NCI-H2227 (cell line): ENCODE data around the gene TMEM236.
"Not testable (repeated sequence)": the region's sequence is repeated elsewhere in the genome, so short reads cannot be mapped to it uniquely, and the experiment has no call there.

Experiments
- DNase-seq: peaks from one replicate; lab custom pipeline; 2025; ENCODE audit not compliant: unreplicated experiment; lab: John Stamatoyannopoulos, UW

TMEM236 gene, protein sequence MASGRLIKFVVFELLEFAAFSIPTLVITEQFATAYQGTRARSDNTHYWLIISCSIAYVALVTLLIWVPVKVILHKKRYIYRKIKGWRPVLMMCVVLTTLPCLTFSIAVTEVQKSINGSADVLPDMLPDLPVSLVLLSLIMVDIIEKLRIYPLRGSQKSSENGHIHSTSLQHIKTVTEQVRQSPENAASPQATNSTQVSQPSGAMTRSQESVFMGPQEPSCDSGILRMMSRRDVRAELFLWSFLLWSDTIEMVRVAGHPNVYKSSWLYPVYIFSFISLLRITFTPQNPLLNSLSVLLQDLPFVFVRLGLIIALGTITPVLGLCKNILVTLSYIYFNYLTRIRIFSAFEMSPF

GRCh38 chr10:17751781-17752445 is at the start of gene TMEM236:
TSS of gene TMEM236 (plus strand) at chr10:17752201. CDS start at chr10:17752296, 95 bp downstream.
- DNase-seq = no peak

DNA sequence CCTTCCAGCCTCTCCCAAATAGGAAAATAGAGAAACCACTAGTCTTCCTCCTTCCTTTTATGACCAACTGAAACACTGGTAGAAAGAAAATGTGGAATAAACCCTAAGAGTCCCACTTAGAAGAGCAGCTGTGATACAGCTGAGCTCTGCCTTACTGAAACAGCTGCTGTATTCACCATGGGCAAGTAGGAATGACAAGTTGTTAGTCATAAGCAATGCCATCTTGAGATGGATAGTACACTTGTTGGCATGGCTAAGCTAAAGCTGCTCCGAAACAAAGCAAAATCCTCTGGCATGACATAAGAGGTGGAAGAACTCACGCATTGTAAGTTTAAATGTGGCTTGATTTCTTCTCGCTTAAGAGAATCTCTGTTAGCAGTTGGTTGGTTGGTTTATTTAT is 48.3 kb upstream of the TMEM236 start:
- DNase-seq = no peak

DNA sequence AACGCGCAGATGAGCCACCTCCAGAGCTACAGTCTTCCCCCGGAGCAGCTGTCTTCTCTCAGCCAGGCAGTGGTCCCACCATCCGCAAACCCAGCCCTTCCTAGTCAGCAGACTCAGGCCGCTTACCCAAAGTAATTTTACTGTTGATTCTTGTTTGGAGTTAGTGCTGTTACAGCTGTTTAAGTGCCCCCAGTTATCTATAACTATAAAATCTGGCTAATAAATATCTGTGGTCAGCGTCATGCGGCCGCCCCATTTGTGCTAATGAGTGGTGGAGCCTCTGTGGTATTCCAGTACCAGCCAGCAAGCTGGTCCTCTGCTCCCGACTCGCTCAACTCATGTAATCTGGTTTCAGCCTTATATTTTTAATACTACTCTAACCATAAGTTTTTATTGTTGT is 43.2 kb upstream of the TMEM236 start:
- DNase-seq = no peak

GRCh38 chr10:17709492-17709891 is 42.5 kb upstream of the TMEM236 start:
- no peak for DNase-seq

GRCh38 chr10:17710181-17710580 is 41.8 kb upstream of the TMEM236 start:
- DNase-seq = no peak

DNA sequence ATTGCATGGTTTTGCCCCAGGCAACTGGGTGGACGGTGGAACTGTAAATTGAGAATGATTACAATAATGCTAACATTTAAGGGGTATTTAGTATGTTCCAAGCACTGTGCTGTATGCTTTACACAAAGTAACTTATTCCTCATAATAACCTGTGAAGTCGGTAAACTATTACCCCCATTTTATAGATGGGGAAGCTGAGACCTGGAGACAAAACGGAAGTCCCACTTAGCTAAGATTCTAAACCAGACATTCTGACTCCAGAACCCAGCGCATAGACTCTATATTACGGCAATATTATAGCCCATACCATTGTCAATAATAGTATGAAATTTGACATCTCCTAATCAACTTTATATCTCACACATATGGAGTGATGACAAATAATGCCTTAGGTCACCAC is 39.9 kb upstream of the TMEM236 start:
- DNase-seq = no peak

DNA sequence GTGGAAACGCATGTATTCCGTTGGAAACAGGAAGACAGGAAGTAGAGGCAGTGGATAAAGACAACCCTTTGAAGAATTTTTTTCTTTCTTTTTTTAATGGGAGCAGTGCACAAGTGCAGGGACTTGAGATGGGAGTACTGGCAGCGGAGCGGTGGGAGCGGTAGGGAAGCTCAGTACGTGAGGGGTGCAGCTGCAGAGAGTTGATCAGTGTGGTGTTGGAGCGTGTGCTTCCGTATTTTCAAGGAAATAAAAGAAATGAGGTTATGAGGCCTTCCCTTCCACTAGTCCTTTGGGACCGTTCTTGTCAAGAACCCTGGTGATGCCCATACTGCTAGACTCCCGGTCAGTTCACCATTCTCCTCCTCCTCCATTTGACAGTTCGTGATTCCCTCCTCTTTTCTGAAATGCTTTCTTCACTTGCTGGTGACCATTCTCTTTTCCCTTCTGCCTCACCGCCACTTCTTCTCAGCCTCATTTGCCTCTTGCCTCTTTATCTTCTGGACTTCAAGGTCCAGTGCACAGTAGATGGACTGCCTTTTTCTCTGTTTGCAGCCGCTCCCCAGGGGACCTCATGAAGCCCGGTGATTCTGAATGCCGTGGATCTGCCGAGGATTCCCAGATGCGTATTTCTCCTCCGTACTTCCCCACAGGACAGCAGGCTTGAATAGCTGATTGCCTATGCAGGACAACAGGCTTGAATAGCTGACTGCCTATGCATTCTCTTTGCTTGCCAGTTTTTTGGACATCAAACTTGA is 39.1 kb upstream of the TMEM236 start:
- DNase-seq = no peak

DNA sequence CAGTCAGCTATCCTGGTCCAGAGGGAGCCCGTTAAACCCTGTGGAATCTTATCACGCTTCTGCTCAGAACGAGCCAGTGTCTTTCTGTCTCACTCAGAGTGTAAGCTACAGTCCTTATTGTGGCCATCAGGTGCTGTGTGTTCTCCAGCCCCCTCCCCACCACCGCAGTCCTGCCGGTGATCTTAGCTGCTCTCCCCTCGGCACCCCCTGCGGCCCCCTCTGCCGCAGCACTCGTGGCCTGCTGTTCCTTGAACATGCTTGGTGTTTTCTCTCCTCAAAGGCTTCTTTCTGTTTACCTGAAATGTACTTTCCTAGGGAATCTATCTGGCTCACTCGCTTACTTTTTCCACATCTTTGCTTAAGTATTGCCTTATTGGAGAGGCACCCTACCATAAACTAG is 38.2 kb upstream of the TMEM236 start:
- no peak for DNase-seq

GRCh38 chr10:17716161-17716560 is 35.8 kb upstream of the TMEM236 start:
- DNase-seq = no peak

DNA sequence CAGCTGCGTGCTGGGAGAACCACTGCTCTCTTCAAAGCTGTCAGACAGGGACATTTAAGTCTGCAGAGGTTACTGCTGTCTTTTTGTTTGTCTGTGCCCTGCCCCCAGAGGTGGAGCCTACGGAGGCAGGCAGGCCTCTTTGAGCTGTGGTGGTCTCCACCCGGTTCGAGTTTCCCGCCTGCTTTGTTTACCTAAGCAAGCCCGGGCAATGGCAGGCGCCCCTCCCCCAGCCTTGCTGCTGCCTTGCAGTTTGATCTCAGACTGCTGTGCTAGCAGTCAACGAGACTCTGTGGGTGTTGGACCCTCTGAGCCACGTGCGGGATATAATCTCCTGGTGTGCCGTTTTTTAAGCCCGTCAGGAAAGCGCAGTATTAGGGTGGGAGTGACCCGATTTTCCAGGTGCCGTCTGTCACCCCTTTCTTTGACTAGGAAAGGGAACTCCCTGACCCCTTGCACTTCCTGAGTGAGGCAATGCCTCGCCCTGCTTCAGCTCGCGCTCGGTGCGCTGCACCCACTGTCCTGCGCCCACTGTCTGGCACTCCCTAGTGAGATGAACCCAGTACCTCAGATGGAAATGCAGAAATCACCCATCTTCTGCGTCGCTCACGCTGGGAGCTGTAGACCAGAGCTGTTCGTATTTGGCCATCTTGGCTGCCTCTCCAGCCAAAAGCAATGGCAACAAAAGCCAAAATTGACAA is 29.5 kb upstream of the TMEM236 start:
- DNase-seq = not testable (repeated sequence)

GRCh38 chr10:17725703-17726102 is 26.3 kb upstream of the TMEM236 start:
- no peak for DNase-seq

- no peak for DNase-seq
Measured at GRCh38 chr10:17729630-17730029, 22.4 kb upstream of the TMEM236 start.

DNA sequence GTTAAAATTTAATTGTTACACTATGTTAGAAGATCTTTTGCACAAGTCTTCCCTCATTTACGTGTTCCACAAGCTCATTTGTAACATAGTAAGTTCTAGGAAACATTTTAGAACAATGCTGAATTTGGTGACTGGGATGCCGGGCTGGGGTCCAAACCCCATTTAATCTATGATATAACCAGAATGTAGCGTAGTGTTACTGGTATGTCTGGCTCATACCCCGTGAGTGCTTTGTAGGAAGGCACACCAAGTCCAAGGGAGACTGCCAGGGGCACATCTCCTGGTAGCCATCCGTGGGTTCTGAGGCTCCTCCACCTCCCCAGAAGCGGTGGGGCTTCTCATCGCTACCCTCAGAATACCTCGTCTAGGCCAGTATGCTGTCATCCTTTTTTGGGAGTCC is 21.3 kb upstream of the TMEM236 start:
- DNase-seq = no peak

- no peak for DNase-seq
Measured at GRCh38 chr10:17731331-17732020, 20.5 kb upstream of the TMEM236 start.

DNA sequence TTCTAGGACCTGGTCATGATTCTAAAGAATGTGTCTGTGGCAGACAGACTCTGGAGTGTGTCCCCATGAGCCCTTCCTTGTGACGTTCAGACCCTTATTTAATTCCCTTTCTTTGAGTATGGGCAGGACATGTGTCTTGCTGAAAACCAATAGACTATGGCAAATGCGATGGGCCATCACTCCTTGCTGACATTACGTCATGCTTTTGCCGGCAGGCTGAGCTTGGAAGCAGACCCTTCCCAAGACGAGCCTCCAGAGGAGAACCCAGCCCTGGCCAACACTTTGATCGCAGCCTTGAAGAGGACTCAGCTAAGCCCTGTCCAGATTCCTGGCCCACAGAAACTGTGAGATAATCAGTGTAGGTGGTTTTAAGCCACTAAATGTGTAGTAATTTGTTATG is 18.4 kb upstream of the TMEM236 start:
- no peak for DNase-seq

DNA sequence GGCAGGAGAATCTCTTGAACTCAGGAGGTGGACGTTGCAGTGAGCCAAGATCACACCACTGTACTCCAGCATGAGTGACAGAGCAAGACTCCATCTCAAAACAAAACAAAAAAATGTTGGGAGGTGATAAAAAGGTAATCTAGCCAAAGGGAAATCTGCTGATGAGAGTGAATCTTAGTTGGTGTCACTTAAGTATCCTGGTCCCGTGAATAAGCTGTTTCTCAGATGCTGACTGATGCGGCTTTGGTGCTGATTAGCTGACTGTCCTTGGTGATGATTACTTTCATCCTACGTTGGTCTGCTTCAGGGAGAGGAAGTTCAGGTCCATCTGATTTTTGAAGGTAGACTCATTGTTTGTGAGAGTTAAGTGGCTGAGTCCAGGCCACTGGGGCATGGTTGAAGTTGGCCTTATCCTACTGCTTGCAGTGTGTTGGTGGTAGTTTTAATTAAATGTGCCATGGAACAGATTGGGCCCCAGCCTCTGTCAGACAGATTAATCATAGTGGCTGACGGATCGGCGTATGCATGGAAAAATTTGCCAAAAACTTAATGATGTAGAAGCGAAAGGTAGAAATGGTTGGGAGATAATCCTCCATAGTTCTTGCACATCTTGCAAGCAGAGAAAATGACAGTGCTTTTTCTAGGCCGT is 17.4 kb upstream of the TMEM236 start:
- DNase-seq = no peak

DNA sequence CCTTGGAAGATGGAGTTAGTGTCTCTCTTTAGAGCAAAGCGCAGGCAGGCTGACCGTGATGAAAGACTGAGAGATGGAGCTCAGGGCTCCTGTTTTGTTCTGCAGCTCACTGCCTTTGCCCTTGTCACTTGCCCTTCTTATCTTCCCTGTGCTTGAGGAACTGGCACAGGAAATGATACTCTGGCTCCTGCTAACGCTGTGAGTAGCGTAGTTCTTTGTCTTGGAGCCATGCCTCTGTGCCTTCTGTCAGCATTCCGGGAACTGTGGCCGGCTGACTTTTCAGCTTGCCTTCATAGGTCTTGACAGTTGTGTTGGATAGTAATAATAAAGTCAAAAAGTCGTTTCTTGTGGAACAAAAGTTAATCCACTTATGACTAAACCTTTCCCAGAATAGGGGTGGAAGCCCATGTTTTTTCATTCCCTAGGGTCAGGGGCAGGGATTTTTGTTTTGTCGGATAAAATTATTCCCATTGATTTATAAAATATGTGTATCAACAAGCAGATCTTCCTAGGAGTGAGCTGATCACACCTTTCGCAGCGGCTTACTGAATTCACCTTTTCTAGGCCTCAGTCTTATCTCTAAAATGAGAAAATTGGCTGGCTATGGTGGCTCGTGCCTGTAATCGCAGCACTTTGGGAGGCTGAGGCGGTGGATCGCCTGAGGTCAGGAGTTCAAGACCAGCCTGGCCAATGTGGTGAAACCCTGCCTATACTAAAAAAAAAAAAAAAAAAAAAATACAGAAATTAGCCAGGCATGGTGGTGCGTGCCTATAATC is 16.6 kb upstream of the TMEM236 start:
- DNase-seq = no peak

- DNase-seq = no peak
Measured at GRCh38 chr10:17736223-17736622, 15.8 kb upstream of the TMEM236 start.
